Activated naive CD4-positive, alpha-beta T cell treated with Interleukin-2 at 50 U/mL for 16 hours (primary cell): ENCODE measurements around the gene CCT5.

ENCODE experiments used
- DNase-seq: peaks from one replicate; pipeline ENCODE4 v3.0.0-alpha.2; 2020

The CCT5 gene

DNA sequence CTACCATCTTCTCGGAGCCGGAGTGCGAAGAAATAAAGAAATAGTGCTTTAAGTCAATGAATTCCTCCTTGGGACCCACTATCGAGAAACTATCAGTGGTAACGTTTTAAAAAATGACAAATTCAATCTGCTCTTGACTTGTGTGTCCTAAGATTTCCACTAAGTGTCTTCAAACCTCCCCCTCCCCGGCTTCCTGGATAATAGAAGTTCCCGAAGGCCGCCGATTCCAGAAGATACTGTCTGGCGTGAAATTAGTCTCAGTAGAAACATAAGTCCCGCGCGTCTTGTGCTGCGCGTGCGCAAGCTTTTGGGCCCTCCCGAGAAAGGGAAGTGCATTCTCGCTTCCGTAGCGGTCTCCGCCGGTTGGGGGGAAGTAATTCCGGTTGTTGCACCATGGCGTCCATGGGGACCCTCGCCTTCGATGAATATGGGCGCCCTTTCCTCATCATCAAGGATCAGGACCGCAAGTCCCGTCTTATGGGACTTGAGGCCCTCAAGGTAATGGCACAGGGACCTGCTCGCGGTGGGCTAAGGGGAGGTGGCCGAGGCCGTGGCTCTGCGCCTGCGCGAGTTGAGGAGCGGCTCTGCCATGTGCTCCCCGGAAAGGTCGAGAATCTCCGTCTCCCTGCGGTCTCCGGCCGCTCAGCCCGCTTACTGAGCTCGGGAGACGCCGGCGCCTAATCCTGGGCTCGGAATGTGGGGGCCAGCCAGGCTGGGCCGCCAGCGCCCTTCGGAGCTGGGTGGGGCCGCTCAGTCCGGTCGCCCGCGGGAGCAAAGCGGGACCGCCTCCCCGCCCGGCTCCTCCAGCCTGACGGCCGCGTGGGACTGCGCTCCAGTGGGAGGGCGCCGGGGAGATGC is at the start of gene CCT5:
TSS of gene CCT5 (plus strand) at position 333 of the 858 bp plus-strand sequence. CDS start at position 394, 61 bp downstream.
- DNase-seq, result peak; percentile 89

- no peak for DNase-seq
Observed at GRCh38 chr5:10201223-10201868, 48.7 kb upstream of the CCT5 start.

GRCh38 chr5:10202089-10202910 is 47.8 kb upstream of the CCT5 start:
- no peak for DNase-seq

GRCh38 chr5:10209004-10209403 is 41.1 kb upstream of the CCT5 start:
- no peak for DNase-seq

DNA sequence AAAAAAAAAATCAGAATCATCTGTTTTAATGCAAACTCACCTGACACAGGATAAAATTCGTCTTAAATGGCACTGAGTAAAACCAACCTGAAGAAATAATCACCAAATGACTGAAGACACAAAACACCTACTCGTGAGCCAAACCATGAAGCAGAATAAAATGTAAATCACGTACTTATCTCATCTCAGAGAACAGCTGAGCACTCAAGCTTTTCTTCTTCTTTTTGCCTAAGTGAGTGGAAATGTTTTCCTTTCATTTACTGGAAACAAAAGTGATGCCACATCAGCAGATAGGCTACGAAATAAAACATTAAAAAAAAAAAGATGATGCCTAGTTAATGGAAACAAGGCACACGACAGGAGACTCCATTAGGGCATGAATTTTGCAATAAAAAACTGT is 36.8 kb upstream of the CCT5 start:
- no peak for DNase-seq

DNA sequence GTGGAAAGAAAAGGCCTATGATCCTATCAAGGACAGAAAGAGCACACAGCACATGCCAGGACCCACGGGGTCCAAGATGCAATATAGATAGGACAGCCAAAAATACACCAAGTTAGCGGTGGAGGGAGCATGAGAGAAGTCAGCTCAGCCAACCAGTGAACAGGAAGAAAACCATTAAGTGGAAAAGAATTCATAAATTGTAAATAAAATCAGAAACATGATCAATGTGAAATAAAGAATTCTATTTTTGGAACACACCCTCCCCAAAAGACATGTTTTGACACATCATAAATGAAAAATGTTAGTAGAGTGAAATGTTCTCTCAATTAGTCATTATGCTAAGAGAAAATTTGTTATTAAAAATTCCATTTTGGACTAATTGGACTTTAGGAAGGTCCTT is 36.0 kb upstream of the CCT5 start:
- DNase-seq, result no peak

DNA sequence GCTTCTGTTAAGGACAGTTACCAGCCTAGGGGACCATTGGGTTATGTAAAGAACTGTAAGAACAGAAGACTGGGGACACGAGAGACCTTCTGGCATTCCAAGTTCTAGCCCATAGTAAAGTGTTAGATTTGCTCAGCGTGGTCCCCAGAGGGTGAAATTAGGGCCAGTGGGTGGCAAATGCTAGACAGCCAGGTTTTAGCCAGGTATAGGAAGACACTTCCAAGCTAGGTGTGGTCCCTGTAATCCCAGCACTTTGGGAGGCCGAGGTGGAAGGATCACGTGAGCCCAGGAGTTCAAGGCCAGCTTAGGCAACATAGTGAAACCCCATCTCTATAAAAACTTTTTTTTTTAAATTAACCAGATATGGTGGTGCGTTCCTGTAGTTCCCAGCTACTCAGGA is 34.7 kb upstream of the CCT5 start:
- no peak for DNase-seq

DNA sequence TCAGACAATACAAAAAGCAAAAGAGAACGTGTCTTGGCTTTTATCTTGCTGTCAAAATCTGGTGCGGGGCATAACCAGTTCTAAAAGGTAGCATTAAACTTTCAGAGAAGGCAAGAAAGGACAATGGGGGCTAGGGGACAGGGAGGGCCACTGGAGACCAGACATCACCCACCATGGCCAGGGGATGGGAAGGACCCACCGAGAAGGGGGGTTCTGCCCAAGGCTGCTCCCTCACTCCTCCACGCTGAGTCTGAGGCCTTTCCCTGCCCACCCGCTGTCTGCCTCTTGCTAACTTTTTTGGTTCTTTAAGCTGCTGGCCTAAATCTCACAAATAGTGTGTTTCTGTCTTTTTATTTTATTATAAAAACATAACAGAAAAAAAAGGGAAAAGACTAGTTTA is 34.0 kb upstream of the CCT5 start:
- no peak for DNase-seq

- DNase-seq, result no peak
Observed at GRCh38 chr5:10218658-10219057, 31.4 kb upstream of the CCT5 start.

DNA sequence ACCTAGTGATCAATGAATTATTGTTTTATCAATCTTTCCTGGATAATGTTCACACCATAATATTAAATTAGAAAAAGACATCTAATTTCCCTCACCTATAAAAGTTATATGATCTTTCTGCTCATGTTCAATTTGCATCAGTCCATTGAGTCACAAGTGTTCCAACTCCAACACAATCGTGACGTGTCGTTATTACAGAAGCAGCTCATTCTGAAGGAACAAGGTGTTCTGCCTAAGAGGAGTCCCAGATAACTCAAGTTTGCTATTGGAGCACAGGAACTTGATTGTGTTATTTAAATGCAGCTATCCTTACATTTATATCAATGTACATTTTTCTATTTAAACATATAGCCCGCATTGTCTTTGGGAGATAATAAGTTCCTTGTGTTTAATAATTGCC is 31.0 kb upstream of the CCT5 start:
- DNase-seq, result no peak

- no peak for DNase-seq
Observed at GRCh38 chr5:10220248-10220647, 29.8 kb upstream of the CCT5 start.

DNA sequence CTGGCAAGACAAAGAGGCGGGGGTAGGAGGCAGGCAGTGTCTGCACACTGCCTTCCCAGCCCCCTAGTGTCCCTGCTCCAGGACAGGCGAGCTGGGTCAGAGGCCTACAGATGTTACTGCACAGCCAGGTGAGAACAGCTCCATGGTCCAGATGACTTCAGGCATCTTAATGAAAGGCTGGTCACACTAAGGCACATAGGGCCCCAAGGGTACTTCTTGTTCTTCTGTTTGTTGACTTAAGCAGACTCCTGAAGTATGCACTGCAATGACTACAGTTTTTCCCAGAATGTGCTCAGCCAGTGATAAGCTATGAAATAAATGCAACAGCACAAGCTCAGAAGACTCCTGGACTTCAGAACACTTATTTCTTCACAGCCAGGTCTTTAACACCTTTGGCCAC is 27.8 kb upstream of the CCT5 start:
- no peak for DNase-seq

DNA sequence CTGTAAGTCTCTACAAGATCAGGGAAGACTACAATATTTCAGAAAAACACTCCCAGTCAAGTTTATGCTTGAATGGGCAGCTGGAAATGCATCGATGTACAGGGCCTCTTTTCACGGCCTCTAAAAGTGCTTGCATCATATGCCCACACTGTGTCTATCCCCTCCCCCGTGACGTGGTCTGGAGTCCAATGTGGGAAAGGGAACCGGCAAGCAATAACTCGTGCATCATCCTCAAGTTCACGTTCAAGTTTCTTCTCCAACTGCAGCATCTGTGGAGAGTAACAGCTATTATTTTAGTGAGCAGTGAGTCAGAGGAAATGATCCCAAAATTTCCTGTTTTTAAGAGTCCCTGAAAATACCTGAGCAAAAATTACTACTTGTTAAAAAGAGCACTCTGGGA is 22.7 kb upstream of the CCT5 start:
- DNase-seq, result no peak

GRCh38 chr5:10228288-10228687 is 21.8 kb upstream of the CCT5 start:
- DNase-seq, result no peak

- DNase-seq, result no peak
Observed at GRCh38 chr5:10229306-10230048, 20.6 kb upstream of the CCT5 start.

GRCh38 chr5:10232386-10232785 is 17.7 kb upstream of the CCT5 start:
- no peak for DNase-seq

GRCh38 chr5:10233011-10233410 is 17.1 kb upstream of the CCT5 start:
- no peak for DNase-seq

DNA sequence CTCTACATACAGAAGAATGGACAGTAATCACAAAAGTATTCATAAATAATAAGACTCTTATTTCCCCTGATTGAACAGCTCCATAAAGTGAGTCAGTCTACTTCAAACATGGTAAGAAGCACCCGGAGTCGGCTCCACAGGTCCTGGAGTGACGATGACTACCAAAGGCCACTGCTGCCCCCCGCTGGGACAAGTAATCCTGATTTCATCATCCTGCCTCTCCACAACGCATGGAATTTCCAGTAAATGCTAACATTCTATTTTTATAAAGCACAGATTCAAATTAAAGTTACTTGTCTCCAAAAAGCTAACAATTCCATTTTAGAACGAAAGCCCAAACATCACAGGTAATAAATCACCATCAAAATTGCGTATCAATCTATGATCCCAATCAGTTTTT is 16.6 kb upstream of the CCT5 start:
- DNase-seq, result no peak

DNA sequence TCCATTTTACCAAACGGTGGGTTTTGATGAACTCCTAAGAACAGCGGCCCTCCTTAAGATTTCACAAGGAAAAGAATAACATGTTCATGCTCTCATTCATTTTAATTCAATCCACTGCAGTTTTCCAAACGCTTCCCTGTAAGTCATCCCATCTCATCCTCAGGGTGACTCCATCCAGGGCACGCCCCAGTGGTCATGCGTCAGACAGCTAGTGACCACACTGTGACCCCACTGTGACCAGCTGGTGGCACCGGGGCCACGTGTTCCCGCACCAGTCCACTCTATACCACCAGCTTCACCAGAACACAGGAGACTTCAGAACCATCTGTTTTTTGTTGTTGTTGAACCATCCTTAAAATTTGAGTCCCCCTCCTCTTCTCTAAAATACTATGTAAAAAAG is 14.7 kb upstream of the CCT5 start:
- DNase-seq, result no peak

DNA sequence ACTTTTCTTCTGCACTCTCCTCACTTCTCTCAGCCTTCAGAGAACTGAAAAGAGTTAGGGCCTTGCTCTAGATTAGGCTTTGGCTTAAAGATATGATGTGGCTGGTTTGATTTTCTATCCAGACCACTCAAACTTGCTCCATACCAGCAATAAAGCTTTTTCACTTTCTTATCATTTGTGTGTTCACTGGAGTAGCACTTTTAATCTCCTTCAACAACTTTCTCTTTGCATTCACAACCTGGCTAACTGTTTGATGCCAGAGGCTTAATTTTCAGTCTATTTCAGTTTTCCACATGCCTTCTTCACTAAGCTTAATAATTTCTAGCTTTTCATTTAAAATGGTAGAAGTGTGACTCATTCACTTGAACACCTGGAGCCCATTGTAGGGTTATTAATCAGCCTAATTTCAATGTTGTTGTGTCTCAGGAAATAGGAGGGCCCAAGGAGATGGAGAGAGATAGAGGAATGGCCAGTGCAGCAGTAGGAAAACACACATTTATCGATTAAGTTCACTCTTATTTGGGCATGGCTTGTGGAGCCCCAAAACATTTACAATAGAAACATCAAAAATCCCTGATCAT is 6.3 kb upstream of the CCT5 start:
- DNase-seq, result no peak

GRCh38 chr5:10244342-10244944 is 5.6 kb upstream of the CCT5 start:
- DNase-seq, result no peak

GRCh38 chr5:10246761-10247160 is 3.3 kb upstream of the CCT5 start:
- no peak for DNase-seq
